OCI-LY7 (cell line): Measurements from ENCODE around the gene NEUROG1. TPM values are rescaled to one million over a fixed set of nuclear protein-coding genes. Genes with fewer than 3 reads are reported as not detected.

ENCODE experiments used
- BruUV-seq: library from RNA; stranded (reverse); fragments of 400-500 nt; replicated peaks from 2 replicates; lab custom pipeline; 2021; lab: Mats Ljungman, UMichigan
- CTCF ChIA-PET: fragments of 300-600 bp; sonication (Branson Sonifier 250); formaldehyde crosslinking; loops from one replicate; lab custom pipeline; 2022; ENCODE audit warnings: antibody characterized with exemption; ENCODE audit not compliant: unreplicated experiment; lab: Charles Lee
- POLR2A ChIA-PET: fragments of 300-600 bp; sonication (Branson Sonifier 250); formaldehyde crosslinking; loops from one replicate; lab custom pipeline; 2022; ENCODE audit warnings: antibody characterized with exemption; lab: Charles Lee
- DNase-seq: peaks from one replicate; pipeline ENCODE4 v3.0.0-alpha.2; 2015; ENCODE audit warnings: low spot score
- H2AFZ ChIP-seq: fragments of 200-600 bp; sonication (generic), shearing (Covaris generic); 2 replicates; pipeline ENCODE4 v1.6.1; 2014; ENCODE audit warnings: mild to moderate bottlenecking, antibody characterized with exemption, low read length, moderate library complexity
- H3K27ac ChIP-seq: fragments of 200-600 bp; sonication (generic); 2 replicates; pipeline ENCODE4 v1.5.1; 2014; ENCODE audit warnings: mixed run types, low read depth, mild to moderate bottlenecking, moderate library complexity, low read length, inconsistent platforms; ENCODE audit not compliant: poor library complexity, severe bottlenecking
- H3K36me3 ChIP-seq: fragments of 200-600 bp; sonication (generic); 2 replicates; pipeline ENCODE4 v1.6.1; 2014; ENCODE audit warnings: mild to moderate bottlenecking, antibody characterized with exemption, low read length, moderate library complexity, mixed read lengths; ENCODE audit not compliant: insufficient read depth
- H3K4me1 ChIP-seq: fragments of 200-600 bp; sonication (generic); 2 replicates; pipeline ENCODE4 v1.5.1; 2014; ENCODE audit warnings: mild to moderate bottlenecking, low read length; ENCODE audit not compliant: insufficient read depth, poor library complexity, severe bottlenecking
- H3K4me2 ChIP-seq: fragments of 200-600 bp; sonication (generic); 2 replicates; pipeline ENCODE4 v1.6.1; 2014; ENCODE audit warnings: mild to moderate bottlenecking, low read length
- H3K4me3 ChIP-seq: fragments of 200-600 bp; sonication (generic); 2 replicates; pipeline ENCODE4 v1.5.1; 2014; ENCODE audit warnings: mild to moderate bottlenecking, low read depth, low read length; ENCODE audit not compliant: poor library complexity, severe bottlenecking
- H3K79me2 ChIP-seq: fragments of 200-600 bp; sonication (generic); 2 replicates; pipeline ENCODE4 v1.6.1; 2016; ENCODE audit warnings: low read depth, mild to moderate bottlenecking, low read length, moderate library complexity, mixed read lengths; ENCODE audit not compliant: insufficient read depth
- H3K9me2 ChIP-seq: fragments of 200-600 bp; sonication (generic); 2 replicates; pipeline ENCODE4 v1.6.1; 2016; ENCODE audit warnings: mild to moderate bottlenecking, low read length, mixed read lengths; ENCODE audit not compliant: insufficient read depth
- H3K9me3 ChIP-seq: fragments of 200-600 bp; sonication (generic); 2 replicates; pipeline ENCODE4 v1.6.1; 2014; ENCODE audit warnings: mild to moderate bottlenecking, mixed run types, low read length, mixed read lengths
- H4K20me1 ChIP-seq: fragments of 200-600 bp; sonication (generic); 2 replicates; pipeline ENCODE4 v1.6.1; 2014; ENCODE audit warnings: mild to moderate bottlenecking, antibody characterized with exemption, low read length, moderate library complexity, mixed read lengths; ENCODE audit not compliant: insufficient read depth
- EZH2phosphoT487 ChIP-seq: fragments of 200-600 bp; sonication (generic); IDR thresholded peaks from 2 replicates; pipeline ENCODE4 v1.6.1; 2018; ENCODE audit warnings: low read depth, borderline replicate concordance, mild to moderate bottlenecking, mixed run types, antibody characterized with exemption, low read length, moderate library complexity, mixed read lengths
- intact Hi-C: fragments of 100-400 bp; cut with micrococcal nuclease; formaldehyde crosslinking; loops from one replicate; pipeline ENCODE4 v1.10.0; 2022; ENCODE audit not compliant: unreplicated experiment
- total RNA-seq, 2 experiments: library from RNA; depleted of rRNA in 1 of 2; stranded (reverse); fragments of >200 nt in 1 of 2; shearing (Covaris generic) in 1 of 2; gene quantifications; 2 replicates each; pipeline ENCODE4 v1.2.3, GENCODE V29; 2014 to 2022
- TF ChIP-seq, protein P1 (sequence below): fragments of 200-600 bp; sonication (generic); conservative IDR thresholded peaks from 2 replicates; pipeline ENCODE4 v1.5.1; 2014; ENCODE audit warnings: mild to moderate bottlenecking, antibody characterized with exemption, low read length, moderate library complexity, mixed read lengths

The NEUROG1 gene
- total RNA-seq, 2 experiments from 2014 or later = not detected

DNA sequence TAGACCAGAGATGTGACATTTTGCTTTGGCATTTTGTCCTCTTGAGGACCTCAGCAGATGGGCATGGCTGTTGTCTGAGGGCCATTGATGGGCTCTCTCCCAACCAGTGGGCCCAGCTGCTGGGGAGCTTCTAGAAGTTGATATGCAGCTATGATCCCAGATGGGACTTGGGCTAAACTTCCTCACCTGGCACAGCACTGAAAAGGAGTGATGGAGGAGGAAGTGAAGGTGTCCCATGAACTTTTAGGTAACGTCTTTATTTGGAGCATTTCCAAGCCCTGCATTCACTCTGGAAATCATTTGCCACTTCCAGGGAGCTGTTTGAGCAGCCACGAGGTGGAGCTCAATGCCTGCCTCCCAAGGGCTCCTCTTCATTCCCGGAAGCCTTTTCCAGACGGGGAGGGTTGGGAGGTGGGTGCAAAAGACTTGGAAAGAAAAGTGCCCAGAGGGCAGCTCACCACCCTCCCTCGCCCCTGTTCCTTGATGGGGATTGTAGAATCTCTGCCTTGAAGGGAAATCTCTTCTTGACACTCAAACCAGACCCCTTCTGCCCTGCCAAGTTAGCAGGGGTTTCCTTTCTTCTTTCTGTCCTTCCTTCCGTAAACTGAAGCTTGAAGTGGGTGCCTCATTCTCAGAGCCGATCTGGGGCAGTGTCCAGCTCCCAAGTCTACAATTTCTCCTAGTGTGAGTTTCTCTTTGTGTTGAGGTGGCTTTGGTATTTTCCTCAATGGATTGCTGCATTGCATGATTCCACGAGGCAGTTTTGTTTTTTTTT is 18.1 kb upstream of the NEUROG1 start:
- Histone ChIP-seq H4K20me1 (no peaks in the 10 kb centered on the region), H3K9me3 (no peaks in the 10 kb centered on the region), H2AFZ (no peak overlapping the region), H3K79me2 (no peaks in the 10 kb centered on the region), H3K4me2 (no peak overlapping the region), H3K27ac (no peak overlapping the region), H3K4me1 (no peaks in the 10 kb centered on the region), H3K9me2 (no peaks in the 10 kb centered on the region), H3K36me3 (no peaks in the 10 kb centered on the region), H3K4me3 (no peak overlapping the region)
- TF ChIP-seq, protein P1, sequence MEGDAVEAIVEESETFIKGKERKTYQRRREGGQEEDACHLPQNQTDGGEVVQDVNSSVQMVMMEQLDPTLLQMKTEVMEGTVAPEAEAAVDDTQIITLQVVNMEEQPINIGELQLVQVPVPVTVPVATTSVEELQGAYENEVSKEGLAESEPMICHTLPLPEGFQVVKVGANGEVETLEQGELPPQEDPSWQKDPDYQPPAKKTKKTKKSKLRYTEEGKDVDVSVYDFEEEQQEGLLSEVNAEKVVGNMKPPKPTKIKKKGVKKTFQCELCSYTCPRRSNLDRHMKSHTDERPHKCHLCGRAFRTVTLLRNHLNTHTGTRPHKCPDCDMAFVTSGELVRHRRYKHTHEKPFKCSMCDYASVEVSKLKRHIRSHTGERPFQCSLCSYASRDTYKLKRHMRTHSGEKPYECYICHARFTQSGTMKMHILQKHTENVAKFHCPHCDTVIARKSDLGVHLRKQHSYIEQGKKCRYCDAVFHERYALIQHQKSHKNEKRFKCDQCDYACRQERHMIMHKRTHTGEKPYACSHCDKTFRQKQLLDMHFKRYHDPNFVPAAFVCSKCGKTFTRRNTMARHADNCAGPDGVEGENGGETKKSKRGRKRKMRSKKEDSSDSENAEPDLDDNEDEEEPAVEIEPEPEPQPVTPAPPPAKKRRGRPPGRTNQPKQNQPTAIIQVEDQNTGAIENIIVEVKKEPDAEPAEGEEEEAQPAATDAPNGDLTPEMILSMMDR = 0 out of 2 replicates have a peak, but pooled peaks have one; percentile 33
- TF ChIP-seq EZH2phosphoT487 = no peak
- POLR2A ChIA-PET = interaction anchor here (0.6 to 0.7 kb wide), 4 partner anchors 13 to 1241 kb away, joined by 3 to 8 read pairs (median 6); no protein-coding TSS in a partner anchor
- CTCF ChIA-PET = interaction anchor here (0.6 kb wide), 1 partner anchor 17 kb away, joined by 3 read pairs; no protein-coding TSS in a partner anchor
- no peak for DNase-seq
- intact Hi-C loops = no loop called here
- BruUV-seq = no TSS peak

DNA sequence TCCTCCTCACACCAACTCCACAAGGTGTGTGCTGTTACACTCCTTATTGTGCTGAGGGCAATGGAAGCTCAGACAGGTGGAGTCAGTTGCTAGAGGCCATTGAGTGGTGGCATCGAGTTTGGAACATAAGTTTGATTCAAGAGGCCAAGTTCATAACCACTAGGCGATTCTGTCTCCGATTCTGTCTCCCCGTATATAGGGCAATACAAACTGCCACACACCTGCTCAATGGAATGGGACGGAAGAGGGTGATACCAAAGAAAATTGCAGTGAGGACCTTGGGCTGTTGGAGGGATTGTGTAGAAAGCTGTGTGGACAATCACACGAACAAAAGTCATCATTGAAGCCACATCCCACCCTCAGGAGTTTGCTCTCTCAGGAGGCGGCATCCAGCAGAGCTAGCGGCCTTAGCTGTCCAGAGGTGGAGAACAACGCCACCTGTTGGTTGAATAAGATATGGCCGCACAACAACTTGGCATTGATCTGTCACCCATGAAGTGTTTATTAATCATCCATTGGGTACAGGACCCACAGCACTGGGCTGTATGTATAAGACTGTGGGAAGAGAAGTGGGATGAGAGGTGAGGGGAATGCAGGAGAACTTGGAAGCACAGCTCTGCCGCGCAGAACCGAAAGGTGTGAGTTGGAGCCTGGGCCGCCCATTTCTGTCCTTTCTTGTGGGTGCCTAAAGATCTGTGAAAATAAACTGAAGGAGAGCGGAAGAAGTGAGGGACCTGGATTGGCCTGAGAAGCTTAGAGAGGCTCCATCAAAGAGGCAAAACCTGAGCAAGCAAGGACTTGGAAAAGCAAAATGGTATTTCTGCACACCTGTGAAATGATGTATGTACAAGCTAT is 16.1 kb upstream of the NEUROG1 start:
- H3K4me1 ChIP-seq = no peaks in the 10 kb centered on the region
- H3K36me3 ChIP-seq = no peaks in the 10 kb centered on the region
- no peak overlapping the region for H3K4me3 ChIP-seq
- H3K4me2 ChIP-seq = no peak overlapping the region
- no peaks in the 10 kb centered on the region for H3K9me2 ChIP-seq
- BruUV-seq = no TSS peak
- TF ChIP-seq, protein P1 = peak; percentile 91
- no peak for TF ChIP-seq EZH2phosphoT487
- ChIA-PET CTCF (interaction anchor here (0.6 to 1.7 kb wide), 3 partner anchors 9 to 97 kb away, joined by 4 to 7 read pairs (median 4); no protein-coding TSS in a partner anchor), POLR2A (interaction anchor here (0.7 kb wide), 1 partner anchor 233 kb away, joined by 3 read pairs; no protein-coding TSS in a partner anchor)
- DNase-seq = peak; percentile 58
- H2AFZ ChIP-seq = no peak overlapping the region
- H4K20me1 ChIP-seq = no peaks in the 10 kb centered on the region
- no peak overlapping the region for H3K27ac ChIP-seq
- no peaks in the 10 kb centered on the region for H3K9me3 ChIP-seq
- intact Hi-C loops = loop anchor here (1.0 kb wide), 1 partner anchor 95 kb away; no protein-coding TSS in a partner anchor
- H3K79me2 ChIP-seq = no peaks in the 10 kb centered on the region
